Neutrophil (primary cell): ENCODE data around the gene CDK11A.
"Not testable (repeated sequence)": the region's sequence is repeated elsewhere in the genome, so short reads cannot be mapped to it uniquely, and the experiment has no call there.

Experiments
- H3K27ac ChIP-seq: fragments of 200-600 bp; sonication (generic); 2 replicates; pipeline ENCODE4 v1.5.1; 2016; ENCODE audit warnings: mild to moderate bottlenecking, moderate library complexity
- H3K27me3 ChIP-seq: fragments of 200-600 bp; sonication (generic); 2 replicates; pipeline ENCODE4 v1.6.0; 2016; ENCODE audit warnings: mild to moderate bottlenecking
- H3K36me3 ChIP-seq: fragments of 200-600 bp; sonication (generic); 2 replicates; pipeline ENCODE4 v1.5.1; 2017
- H3K4me1 ChIP-seq, 2 experiments: fragments of 200-600 bp in 1 of 2; sonication (generic) in 1 of 2; 1 replicate in 1 of 2; 2 replicates in 1 of 2; pipeline versions ENCODE4 v1.5.1 to v1.6.1; 2013 to 2016; ENCODE audit warnings: low read depth in 1 of 2, low read length in 1 of 2, mild to moderate bottlenecking in 1 of 2, moderate library complexity in 1 of 2; ENCODE audit not compliant: control insufficient read depth in 1 of 2, insufficient read depth in 1 of 2
- H3K4me3 ChIP-seq, 2 experiments: fragments of 200-600 bp in 1 of 2; sonication (generic) in 1 of 2; 1 replicate in 1 of 2; 2 replicates in 1 of 2; pipeline ENCODE4 v1.5.1; 2013 to 2016; ENCODE audit warnings: low read depth in 1 of 2, low read length in 1 of 2, mild to moderate bottlenecking in 1 of 2, moderate library complexity in 1 of 2
- H3K9me3 ChIP-seq: fragments of 200-600 bp; sonication (generic); 2 replicates; pipeline ENCODE4 v1.5.1; 2016
- TF ChIP-seq, protein P1 (sequence below): fragments of 200-600 bp; sonication (generic); IDR thresholded peaks from 2 replicates; pipeline ENCODE4 v1.5.1; 2016; ENCODE audit warnings: antibody characterized with exemption

Gene CDK11A

DNA sequence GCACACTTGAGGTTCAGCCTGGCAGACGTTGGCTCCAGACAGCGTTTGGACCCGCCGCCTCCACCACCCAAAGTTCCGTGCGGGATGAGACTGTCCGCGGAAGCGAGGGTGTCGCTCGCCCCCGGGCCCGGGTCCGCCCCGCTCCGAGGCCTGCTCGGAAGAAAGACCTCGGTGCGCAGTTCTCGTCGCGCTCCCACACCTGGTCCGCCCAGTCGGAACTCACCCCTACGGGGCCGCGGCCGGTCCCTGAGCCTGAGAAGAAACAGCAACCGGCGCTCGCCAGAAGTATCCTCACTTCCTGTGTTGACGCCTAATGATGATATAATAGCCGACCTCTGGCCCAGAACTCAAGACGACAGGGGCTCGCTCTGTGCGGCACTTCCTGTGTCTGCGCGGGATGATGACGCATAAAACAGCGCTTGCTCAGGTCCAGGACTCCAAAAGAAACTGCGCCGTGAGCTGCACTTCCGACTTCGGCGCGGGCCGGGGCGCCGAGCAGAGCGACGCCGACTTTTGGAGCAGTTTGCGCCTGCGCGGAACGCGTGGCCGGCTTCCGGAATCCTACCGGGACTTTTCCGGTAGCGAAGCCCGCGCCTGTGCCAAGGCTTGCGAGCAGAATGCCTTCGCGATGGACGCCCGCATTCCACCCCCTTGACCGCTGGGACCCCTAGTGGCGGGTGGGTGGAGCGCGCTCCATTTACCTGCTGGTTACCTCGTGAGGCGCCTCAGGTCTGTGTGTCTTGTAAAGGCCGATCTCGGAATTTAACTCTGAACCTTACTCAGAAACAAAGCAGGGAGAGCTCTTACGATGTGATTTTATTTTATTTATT lies at the start of gene CDK11A:
CDK11A (minus strand) TSS at position 323 of the 830 bp plus-strand sequence. CDS start 1,539 bp downstream, outside the sequence.
- TF ChIP-seq, protein P1, sequence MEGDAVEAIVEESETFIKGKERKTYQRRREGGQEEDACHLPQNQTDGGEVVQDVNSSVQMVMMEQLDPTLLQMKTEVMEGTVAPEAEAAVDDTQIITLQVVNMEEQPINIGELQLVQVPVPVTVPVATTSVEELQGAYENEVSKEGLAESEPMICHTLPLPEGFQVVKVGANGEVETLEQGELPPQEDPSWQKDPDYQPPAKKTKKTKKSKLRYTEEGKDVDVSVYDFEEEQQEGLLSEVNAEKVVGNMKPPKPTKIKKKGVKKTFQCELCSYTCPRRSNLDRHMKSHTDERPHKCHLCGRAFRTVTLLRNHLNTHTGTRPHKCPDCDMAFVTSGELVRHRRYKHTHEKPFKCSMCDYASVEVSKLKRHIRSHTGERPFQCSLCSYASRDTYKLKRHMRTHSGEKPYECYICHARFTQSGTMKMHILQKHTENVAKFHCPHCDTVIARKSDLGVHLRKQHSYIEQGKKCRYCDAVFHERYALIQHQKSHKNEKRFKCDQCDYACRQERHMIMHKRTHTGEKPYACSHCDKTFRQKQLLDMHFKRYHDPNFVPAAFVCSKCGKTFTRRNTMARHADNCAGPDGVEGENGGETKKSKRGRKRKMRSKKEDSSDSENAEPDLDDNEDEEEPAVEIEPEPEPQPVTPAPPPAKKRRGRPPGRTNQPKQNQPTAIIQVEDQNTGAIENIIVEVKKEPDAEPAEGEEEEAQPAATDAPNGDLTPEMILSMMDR = peak; percentile 59
- H3K27ac ChIP-seq = peak within 1 kb of the TSS; percentile 94

DNA sequence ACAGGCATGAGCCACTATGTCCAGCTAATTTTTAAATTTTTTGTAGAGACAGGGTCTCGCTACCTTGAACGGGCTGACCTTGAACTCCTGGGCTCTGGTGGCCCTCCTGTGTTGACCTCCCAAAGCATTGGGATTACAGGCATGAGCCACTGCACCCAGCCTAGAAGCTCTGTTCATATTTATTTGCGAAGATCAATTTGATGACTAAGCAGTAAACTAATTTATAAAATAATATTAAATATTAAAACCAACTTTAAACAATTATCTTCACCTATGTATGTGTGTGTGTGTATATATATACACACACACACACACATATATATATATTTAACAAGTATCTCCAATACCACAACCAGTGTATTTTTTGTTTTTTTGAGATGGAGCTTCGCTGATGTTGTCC lies 49.7 kb upstream of the CDK11A start:
- H3K27me3 ChIP-seq = no peaks in the 10 kb centered on the region
- peaks cover 71% of the 10 kb centered on the region for H3K36me3 ChIP-seq
- no peak overlapping the region for H3K4me3 ChIP-seq
- TF ChIP-seq, protein P1 = no peak
- no peaks in the 10 kb centered on the region for H3K9me3 ChIP-seq
- peaks cover 67 to 81% of the 10 kb centered on the region in 2 experiments for H3K4me1 ChIP-seq
- peak overlapping the region; percentile 36 for H3K27ac ChIP-seq

More for the DNA sequence above, at the start of gene CDK11A:
- Histone ChIP-seq H3K36me3 (peaks cover 29% of the 10 kb centered on the region), H3K4me1 (peaks cover 8 to 10% of the 10 kb centered on the region in 2 experiments), H3K4me3 (peak within 1 kb of the TSS; percentile 68 to 71)
- not testable (repeated sequence) for H3K9me3 ChIP-seq, H3K27me3 ChIP-seq

DNA sequence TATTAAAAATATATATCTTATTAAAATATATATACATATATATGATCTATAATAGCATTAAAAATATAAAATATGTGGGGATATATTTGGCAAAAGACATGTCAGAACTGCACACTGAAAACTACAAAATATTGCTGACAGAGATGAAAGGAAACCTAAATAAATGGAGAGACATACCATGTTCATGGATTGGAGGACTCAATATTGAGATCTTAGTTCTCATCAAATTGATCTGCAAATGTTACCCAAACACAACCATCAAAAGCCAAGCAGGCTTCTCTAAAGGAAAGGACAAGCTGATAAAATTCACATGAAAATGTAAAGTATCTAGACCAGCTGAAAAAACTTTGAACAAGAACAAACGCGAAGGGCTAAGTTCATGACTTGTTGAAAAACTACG lies 46.9 kb upstream of the CDK11A start:
- Histone ChIP-seq H3K27me3 (no peaks in the 10 kb centered on the region), H3K4me3 (no peak overlapping the region), H3K4me1 (peaks cover 75 to 88% of the 10 kb centered on the region in 2 experiments), H3K27ac (peak overlapping the region; percentile 60), H3K36me3 (peaks cover 82% of the 10 kb centered on the region), H3K9me3 (no peaks in the 10 kb centered on the region)
- TF ChIP-seq, protein P1 = no peak

DNA sequence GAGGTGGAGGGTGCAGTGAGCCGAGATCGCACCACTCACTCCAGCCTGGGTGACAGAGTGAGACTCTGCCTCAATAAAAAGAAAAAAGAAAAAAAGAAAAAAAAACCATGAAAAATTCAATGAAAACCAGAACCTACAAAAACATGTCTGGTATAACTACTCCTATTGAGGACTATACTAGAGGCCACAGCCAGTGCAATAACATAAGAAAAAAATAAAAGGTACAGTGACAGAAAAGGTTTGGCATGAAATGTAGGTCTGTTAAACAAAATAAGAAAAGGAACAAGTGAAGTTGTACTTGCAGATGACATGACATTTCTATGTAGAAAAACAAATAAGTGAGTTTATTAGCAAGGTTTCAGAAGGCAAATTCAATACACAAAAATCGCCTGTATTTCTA lies 45.9 kb upstream of the CDK11A start:
- no peak overlapping the region for H3K4me3 ChIP-seq
- H3K4me1 ChIP-seq = peaks cover 75 to 88% of the 10 kb centered on the region in 2 experiments
- TF ChIP-seq, protein P1 = no peak
- no peaks in the 10 kb centered on the region for H3K9me3 ChIP-seq
- no peaks in the 10 kb centered on the region for H3K27me3 ChIP-seq
- peaks cover 82% of the 10 kb centered on the region for H3K36me3 ChIP-seq
- H3K27ac ChIP-seq = peak overlapping the region; percentile 66

DNA sequence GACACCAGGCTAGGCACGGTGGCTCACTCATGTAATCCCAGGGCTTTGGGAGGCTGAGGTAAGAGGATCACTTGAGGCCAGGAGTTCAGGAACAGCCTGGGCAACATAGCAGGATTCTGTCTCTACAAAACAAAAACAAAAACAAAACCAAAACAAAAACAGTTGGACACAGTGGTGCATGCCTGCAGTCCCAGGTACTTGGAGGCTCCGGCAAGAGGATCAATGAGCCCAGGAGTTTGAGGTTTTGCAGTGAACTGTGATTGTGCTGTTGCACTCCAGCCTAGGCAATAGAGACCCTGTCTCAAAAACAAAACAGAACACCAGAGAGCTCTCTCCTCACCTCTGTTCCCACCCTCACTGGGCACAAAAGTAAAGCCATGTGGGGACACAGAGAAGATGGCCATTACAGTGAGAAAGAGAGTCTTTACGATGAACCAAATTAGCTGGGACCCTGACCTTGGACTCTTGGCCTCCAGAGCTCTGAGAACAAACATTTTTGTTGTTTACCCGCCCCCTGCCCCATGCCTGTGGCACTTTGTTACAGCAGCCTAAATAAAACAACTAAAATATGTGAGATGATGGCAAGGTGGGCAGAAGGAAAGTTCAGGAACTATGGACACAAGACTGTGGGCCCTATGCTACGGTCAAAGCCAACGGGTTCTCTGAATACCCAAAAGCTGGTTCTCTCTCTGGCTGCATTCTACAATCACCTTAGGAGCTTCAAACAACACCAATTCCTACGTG lies 44.3 kb upstream of the CDK11A start:
- peak overlapping the region in 1 of 2 experiments; percentile 10 for H3K4me3 ChIP-seq
- H3K27ac ChIP-seq = peak overlapping the region; percentile 66
- peaks cover 86% of the 10 kb centered on the region for H3K36me3 ChIP-seq
- H3K4me1 ChIP-seq = peaks cover 77 to 88% of the 10 kb centered on the region in 2 experiments
- H3K9me3 ChIP-seq = no peaks in the 10 kb centered on the region
- no peaks in the 10 kb centered on the region for H3K27me3 ChIP-seq
- TF ChIP-seq, protein P1 = no peak
